K562 (cell line): ENCODE data around the gene ICA1L.

Experiments used
- POLR2AphosphoS5 ChIP-seq: IDR thresholded peaks from 2 replicates; pipeline ENCODE4 v1.6.1; 2011; ENCODE audit warnings: mild to moderate bottlenecking, low read depth, low read length, moderate library complexity; ENCODE audit not compliant: control insufficient read depth, insufficient read depth
- RNF2 ChIP-seq: sonication (generic); IDR thresholded peaks from 2 replicates; pipeline ENCODE4 v1.6.1; 2016
- TEAD2 ChIP-seq: fragments of 450-650 bp; IDR thresholded peaks from 2 replicates; pipeline ENCODE4 v1.6.1; 2016; ENCODE audit warnings: missing genetic modification characterization, control low read depth, missing compliant biosample characterization
- TF ChIP-seq, protein P1 (sequence below), 3 experiments: IDR thresholded peaks in 2 of 3; conservative IDR thresholded peaks in 1 of 3; 2 replicates each; pipeline ENCODE4 v1.5.1; 2011 to 2012; ENCODE audit warnings: low read length in 3 of 3, mild to moderate bottlenecking in 3 of 3, control low read depth in 2 of 3, improper control_type of control experiment in 1 of 3, inconsistent platforms in 1 of 3, low read depth in 1 of 3, mixed read lengths in 1 of 3, moderate library complexity in 1 of 3; ENCODE audit not compliant: insufficient read depth in 2 of 3

DNA sequence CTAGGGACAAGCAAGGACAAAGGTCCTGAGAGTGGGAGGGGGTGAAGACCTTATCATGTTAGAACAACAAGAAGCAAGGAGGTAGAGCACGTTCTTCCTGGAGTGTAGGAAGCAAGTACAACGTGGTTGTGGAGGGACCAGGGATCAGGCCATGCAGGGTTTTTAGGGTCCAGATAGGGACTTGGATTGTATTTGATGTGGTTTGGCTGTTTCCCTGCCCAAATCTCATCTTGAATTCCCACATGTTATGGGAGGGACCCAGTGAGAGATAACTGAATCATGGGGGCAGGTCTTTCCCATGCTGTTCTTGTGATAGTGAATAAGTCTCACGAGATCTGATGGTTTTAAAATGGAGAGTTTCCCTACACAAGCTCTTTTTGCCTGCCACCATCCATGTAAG lies 53.2 kb downstream of the ICA1L start:
- TF ChIP-seq POLR2AphosphoS5 (no peak), TEAD2 (no peak), RNF2 (no peak)
- TF ChIP-seq, protein P1, sequence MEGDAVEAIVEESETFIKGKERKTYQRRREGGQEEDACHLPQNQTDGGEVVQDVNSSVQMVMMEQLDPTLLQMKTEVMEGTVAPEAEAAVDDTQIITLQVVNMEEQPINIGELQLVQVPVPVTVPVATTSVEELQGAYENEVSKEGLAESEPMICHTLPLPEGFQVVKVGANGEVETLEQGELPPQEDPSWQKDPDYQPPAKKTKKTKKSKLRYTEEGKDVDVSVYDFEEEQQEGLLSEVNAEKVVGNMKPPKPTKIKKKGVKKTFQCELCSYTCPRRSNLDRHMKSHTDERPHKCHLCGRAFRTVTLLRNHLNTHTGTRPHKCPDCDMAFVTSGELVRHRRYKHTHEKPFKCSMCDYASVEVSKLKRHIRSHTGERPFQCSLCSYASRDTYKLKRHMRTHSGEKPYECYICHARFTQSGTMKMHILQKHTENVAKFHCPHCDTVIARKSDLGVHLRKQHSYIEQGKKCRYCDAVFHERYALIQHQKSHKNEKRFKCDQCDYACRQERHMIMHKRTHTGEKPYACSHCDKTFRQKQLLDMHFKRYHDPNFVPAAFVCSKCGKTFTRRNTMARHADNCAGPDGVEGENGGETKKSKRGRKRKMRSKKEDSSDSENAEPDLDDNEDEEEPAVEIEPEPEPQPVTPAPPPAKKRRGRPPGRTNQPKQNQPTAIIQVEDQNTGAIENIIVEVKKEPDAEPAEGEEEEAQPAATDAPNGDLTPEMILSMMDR (IDR thresholded peaks at IDR 0.05 in 2 of 3, conservative IDR thresholded peaks at IDR 0.05 in 1 of 3; ENCODE audit: insufficient read depth in 2 of 3, low read depth in 1 of 3, low read length in 3 of 3), result no peak
